ENCODE results near the gene ST6GALNAC4. TPM values are rescaled to one million over a fixed set of nuclear protein-coding genes. Genes with fewer than 3 reads are reported as not detected.

The ST6GALNAC4 gene
- polyA plus RNA-seq, 1 of the 3 experiments (the other 2 are of a cell fraction) = 30.2 TPM

- Histone ChIP-seq H2AFZ (ENCODE audit: low read depth) (no peak overlapping the region), H3F3A (replicated peaks; ENCODE audit: insufficient read depth) (peaks cover 3% of the 10 kb centered on the region), H3K27ac (ENCODE audit: low read depth in 2 of 2, low read length in 1 of 2) (no peak overlapping the region), H3K4me3 (ENCODE audit: low read depth in 2 of 2, low read length in 1 of 2) (no peak overlapping the region), H3K79me2 (ENCODE audit: insufficient read depth) (peaks cover 65% of the 10 kb centered on the region), H3K27me3 (ENCODE audit: insufficient read depth) (no peaks in the 10 kb centered on the region), H3K9ac (no peak overlapping the region), H3K9me2 (no peaks in the 10 kb centered on the region), H3K4me1 (ENCODE audit: control insufficient read depth in 1 of 2, insufficient read depth in 2 of 2, low read depth in 1 of 2, low read length in 1 of 2) (peaks cover 0 to 53% of the 10 kb centered on the region in 2 experiments; a peak in 2 of 4 replicates), H4K20me1 (ENCODE audit: insufficient read depth) (peaks cover 51% of the 10 kb centered on the region), H3K36me3 (replicated peaks in 1 of 2; ENCODE audit: control insufficient read depth in 1 of 2, insufficient read depth in 2 of 2, low read length in 1 of 2) (peaks cover 0 to 3% of the 10 kb centered on the region in 2 experiments), H3K9me3 (no peaks in the 10 kb centered on the region), H3K4me2 (no peak overlapping the region)
- ChIA-PET CTCF (interaction anchor here (0.6 to 9.9 kb wide), 9 partner anchors 10 to 879 kb away, joined by 3 to 125 read pairs (median 4); no protein-coding TSS in a partner anchor), POLR2A (no interaction called here)
- TF ChIP-seq POLR2AphosphoS5 (IDR thresholded peaks at IDR 0.05; ENCODE audit: low read depth, low read length) (no peak), YY1 (IDR thresholded peaks at IDR 0.05; ENCODE audit: low read depth) (no peak), FOXJ3 (CRISPR knock-in tag; IDR thresholded peaks at IDR 0.05) (no peak), SIN3A (IDR thresholded peaks at IDR 0.05; ENCODE audit: borderline replicate concordance, low read depth, low read length) (no peak), TEAD4 (IDR thresholded peaks at IDR 0.05; ENCODE audit: borderline replicate concordance, insufficient read depth) (no peak), JUND (IDR thresholded peaks at IDR 0.05) (no peak), RAD21 (IDR thresholded peaks at IDR 0.05; ENCODE audit: low read length) (no peak), USF1 (IDR thresholded peaks at IDR 0.05; ENCODE audit: borderline replicate concordance, low read depth) (no peak), GATA2 (CRISPR knock-in tag; IDR thresholded peaks at IDR 0.05) (no peak), NRF1 (IDR thresholded peaks at IDR 0.05; ENCODE audit: low read depth, low read length) (no peak), RFX5 (IDR thresholded peaks at IDR 0.05; ENCODE audit: low read length) (no peak), MEF2A (IDR thresholded peaks at IDR 0.05; ENCODE audit: borderline replicate concordance, low read depth) (no peak), GABPA (IDR thresholded peaks at IDR 0.05; ENCODE audit: low read depth) (no peak)
- TF ChIP-seq, protein P1, sequence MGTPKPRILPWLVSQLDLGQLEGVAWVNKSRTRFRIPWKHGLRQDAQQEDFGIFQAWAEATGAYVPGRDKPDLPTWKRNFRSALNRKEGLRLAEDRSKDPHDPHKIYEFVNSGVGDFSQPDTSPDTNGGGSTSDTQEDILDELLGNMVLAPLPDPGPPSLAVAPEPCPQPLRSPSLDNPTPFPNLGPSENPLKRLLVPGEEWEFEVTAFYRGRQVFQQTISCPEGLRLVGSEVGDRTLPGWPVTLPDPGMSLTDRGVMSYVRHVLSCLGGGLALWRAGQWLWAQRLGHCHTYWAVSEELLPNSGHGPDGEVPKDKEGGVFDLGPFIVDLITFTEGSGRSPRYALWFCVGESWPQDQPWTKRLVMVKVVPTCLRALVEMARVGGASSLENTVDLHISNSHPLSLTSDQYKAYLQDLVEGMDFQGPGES (IDR thresholded peaks at IDR 0.05; ENCODE audit: low read depth, low read length) = no peak
- 94% methylated on average over 14 of the region's 17 CpGs for WGBS (ENCODE audit: low lambda C conversion rate)
- DNase-seq = no peak
Measured at GRCh38 chr9:127953768-127954505, 37.1 kb upstream of the ST6GALNAC4 start.

DNA sequence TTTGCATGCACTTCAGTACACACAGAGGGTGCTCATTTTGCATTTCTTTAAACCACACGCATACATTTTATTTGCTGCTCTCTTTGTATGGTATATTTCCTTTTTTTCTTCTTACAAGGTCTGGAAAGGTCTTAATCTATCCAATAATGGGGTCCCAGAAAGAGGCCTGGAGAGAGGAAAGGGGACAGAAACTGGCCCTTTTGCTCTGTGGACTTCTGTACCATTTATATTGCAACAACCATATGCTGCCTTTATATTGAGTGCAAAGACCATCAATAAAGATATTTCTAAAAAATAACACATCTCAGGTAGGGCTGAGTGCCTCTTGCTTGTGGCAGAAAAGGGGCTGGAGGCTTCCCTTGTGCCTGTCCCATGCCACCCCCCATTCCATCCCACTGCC is 36.3 kb upstream of the ST6GALNAC4 start:
- H3K79me2 ChIP-seq (ENCODE audit: insufficient read depth) = peaks cover 58% of the 10 kb centered on the region
- H3K27ac ChIP-seq (ENCODE audit: low read depth in 2 of 2, low read length in 1 of 2) = no peak overlapping the region
- no peak for DNase-seq
- no peaks in the 10 kb centered on the region for H3K9me2 ChIP-seq
- no peaks in the 10 kb centered on the region for H3K9me3 ChIP-seq
- H3K4me3 ChIP-seq (ENCODE audit: low read depth in 2 of 2, low read length in 1 of 2) = no peak overlapping the region
- H3K4me2 ChIP-seq = no peak overlapping the region
- WGBS (ENCODE audit: low lambda C conversion rate) = 100% methylated on average over 1 of the region's 1 CpG
- peaks cover 51% of the 10 kb centered on the region for H4K20me1 ChIP-seq (ENCODE audit: insufficient read depth)
- H2AFZ ChIP-seq (ENCODE audit: low read depth) = no peak overlapping the region
- TF ChIP-seq EZH2phosphoT487 (IDR thresholded peaks at IDR 0.05; ENCODE audit: borderline replicate concordance, low read depth) = no peak
- no peak for TF ChIP-seq RFX5 (IDR thresholded peaks at IDR 0.05; ENCODE audit: low read length)
- TF ChIP-seq, protein P2, sequence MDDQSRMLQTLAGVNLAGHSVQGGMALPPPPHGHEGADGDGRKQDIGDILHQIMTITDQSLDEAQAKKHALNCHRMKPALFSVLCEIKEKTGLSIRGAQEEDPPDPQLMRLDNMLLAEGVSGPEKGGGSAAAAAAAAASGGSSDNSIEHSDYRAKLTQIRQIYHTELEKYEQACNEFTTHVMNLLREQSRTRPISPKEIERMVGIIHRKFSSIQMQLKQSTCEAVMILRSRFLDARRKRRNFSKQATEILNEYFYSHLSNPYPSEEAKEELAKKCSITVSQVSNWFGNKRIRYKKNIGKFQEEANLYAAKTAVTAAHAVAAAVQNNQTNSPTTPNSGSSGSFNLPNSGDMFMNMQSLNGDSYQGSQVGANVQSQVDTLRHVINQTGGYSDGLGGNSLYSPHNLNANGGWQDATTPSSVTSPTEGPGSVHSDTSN (IDR thresholded peaks at IDR 0.05) = no peak
- no peak for TF ChIP-seq NFIC (IDR thresholded peaks at IDR 0.05; ENCODE audit: borderline replicate concordance)
- ChIA-PET CTCF (interaction anchor here (0.6 to 9.9 kb wide), 6 partner anchors 10 to 1635 kb away, joined by 3 to 125 read pairs (median 15); no protein-coding TSS in a partner anchor), POLR2A (interaction anchor here (0.5 kb wide), 1 partner anchor 99 kb away, joined by 3 read pairs; no protein-coding TSS in a partner anchor)
- H3F3A ChIP-seq (replicated peaks; ENCODE audit: insufficient read depth) = no peaks in the 10 kb centered on the region
- H3K4me1 ChIP-seq (ENCODE audit: control insufficient read depth in 1 of 2, insufficient read depth in 2 of 2, low read depth in 1 of 2, low read length in 1 of 2) = peaks cover 0 to 60% of the 10 kb centered on the region in 2 experiments; a peak in 2 of 4 replicates
- no peak overlapping the region for H3K9ac ChIP-seq
- H3K36me3 ChIP-seq (replicated peaks in 1 of 2; ENCODE audit: control insufficient read depth in 1 of 2, insufficient read depth in 2 of 2, low read length in 1 of 2) = peaks cover 0 to 3% of the 10 kb centered on the region in 2 experiments
- no peaks in the 10 kb centered on the region for H3K27me3 ChIP-seq (ENCODE audit: insufficient read depth)
